Upper lobe of left lung (tissue), 4 donors: ENCODE data around the gene UBTD2.

Source experiments
- POLR2A ChIP-seq, 4 donors: fragments of 450-650 bp; IDR thresholded peaks; one replicate each; pipeline ENCODE4 v1.5.1; 2016 to 2017; ENCODE audit warnings: antibody characterized with exemption in 4 of 4, mild to moderate bottlenecking in 2 of 4
- TF ChIP-seq, protein P1 (sequence below), 6 experiments: fragments of 450-650 bp in 4 of 6; fragments of 200-600 bp in 2 of 6; sonication (generic) in 2 of 6; IDR thresholded peaks; one replicate each; pipeline ENCODE4 v1.5.1; 2016 to 2019; ENCODE audit warnings: antibody characterized with exemption in 6 of 6

DNA sequence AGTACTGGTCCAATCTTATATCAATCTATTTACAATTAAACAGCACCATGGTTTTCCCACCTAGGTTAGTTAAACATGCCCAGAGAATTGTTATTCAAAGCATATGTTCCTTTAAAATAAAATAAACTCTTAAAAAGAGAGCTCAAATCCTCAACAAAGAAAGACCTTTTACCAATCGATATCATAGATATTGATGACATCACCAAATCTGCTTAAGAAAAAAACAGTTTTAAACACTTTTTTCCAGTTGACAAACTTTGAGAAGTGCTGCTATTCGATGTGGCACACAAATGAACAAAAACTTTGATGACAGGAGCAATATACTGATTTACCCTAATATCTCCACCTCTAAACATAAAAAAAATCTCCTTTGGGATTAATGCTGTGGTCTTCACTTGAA lies 73.8 kb downstream of the UBTD2 start:
- TF ChIP-seq POLR2A (IDR thresholded peaks at IDR 0.05) = no peak
- TF ChIP-seq, protein P1, sequence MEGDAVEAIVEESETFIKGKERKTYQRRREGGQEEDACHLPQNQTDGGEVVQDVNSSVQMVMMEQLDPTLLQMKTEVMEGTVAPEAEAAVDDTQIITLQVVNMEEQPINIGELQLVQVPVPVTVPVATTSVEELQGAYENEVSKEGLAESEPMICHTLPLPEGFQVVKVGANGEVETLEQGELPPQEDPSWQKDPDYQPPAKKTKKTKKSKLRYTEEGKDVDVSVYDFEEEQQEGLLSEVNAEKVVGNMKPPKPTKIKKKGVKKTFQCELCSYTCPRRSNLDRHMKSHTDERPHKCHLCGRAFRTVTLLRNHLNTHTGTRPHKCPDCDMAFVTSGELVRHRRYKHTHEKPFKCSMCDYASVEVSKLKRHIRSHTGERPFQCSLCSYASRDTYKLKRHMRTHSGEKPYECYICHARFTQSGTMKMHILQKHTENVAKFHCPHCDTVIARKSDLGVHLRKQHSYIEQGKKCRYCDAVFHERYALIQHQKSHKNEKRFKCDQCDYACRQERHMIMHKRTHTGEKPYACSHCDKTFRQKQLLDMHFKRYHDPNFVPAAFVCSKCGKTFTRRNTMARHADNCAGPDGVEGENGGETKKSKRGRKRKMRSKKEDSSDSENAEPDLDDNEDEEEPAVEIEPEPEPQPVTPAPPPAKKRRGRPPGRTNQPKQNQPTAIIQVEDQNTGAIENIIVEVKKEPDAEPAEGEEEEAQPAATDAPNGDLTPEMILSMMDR (IDR thresholded peaks at IDR 0.05) = no peak
